ENCODE data around the gene SDK1.

DNA sequence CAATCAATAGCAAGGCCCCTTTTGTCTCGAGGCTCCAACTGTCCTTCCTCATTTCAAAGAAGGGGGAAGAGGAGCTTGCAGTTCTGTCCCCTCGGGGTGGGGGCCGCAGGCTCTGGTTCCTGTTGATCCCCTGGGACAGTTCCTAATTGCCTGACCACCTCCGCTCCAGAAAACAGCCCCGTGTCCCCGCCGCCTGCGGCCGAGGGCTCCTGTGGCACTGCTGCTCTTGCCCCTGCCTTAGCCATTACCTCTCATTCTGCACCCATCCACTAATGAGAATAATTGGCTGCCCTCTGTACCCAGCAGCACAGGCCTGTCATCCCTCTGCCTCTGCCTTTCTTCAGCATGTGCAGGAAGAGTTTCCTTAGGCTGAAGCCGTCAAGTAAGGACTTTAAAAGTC lies 712.7 kb downstream of the SDK1 start:
- TF ChIP-seq, protein P1, sequence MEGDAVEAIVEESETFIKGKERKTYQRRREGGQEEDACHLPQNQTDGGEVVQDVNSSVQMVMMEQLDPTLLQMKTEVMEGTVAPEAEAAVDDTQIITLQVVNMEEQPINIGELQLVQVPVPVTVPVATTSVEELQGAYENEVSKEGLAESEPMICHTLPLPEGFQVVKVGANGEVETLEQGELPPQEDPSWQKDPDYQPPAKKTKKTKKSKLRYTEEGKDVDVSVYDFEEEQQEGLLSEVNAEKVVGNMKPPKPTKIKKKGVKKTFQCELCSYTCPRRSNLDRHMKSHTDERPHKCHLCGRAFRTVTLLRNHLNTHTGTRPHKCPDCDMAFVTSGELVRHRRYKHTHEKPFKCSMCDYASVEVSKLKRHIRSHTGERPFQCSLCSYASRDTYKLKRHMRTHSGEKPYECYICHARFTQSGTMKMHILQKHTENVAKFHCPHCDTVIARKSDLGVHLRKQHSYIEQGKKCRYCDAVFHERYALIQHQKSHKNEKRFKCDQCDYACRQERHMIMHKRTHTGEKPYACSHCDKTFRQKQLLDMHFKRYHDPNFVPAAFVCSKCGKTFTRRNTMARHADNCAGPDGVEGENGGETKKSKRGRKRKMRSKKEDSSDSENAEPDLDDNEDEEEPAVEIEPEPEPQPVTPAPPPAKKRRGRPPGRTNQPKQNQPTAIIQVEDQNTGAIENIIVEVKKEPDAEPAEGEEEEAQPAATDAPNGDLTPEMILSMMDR (IDR thresholded peaks at IDR 0.05), result no peak
- TF ChIP-seq POLR2A (IDR thresholded peaks at IDR 0.05), result no peak
